Prostate gland (tissue), 2 donors: ENCODE results near the gene KANK2. TPM values are rescaled to one million over a fixed set of nuclear protein-coding genes. Genes with fewer than 3 reads are reported as not detected.

ENCODE experiments used
- DNase-seq: peaks from one replicate; pipeline ENCODE4 v3.0.0-alpha.2; 2019; ENCODE audit warnings: low spot score
- H3K27ac ChIP-seq, 2 donors: fragments of 200-600 bp; sonication (generic); 2 replicates each; pipeline ENCODE4 v1.5.1; 2017 to 2019
- H3K27me3 ChIP-seq: fragments of 200-600 bp; sonication (generic); replicated peaks from 2 replicates; pipeline ENCODE4 v1.5.1; 2019; ENCODE audit not compliant: insufficient read depth
- H3K36me3 ChIP-seq, 2 donors: fragments of 200-600 bp; sonication (generic); 1 replicate in 1 of 2; 2 replicates in 1 of 2; pipeline versions ENCODE4 v1.5.1 to v1.8.1; 2017 to 2019
- H3K4me1 ChIP-seq: fragments of 200-600 bp; sonication (generic); replicated peaks from 2 replicates; pipeline ENCODE4 v1.5.1; 2019
- H3K4me3 ChIP-seq, 2 donors: fragments of 200-600 bp; sonication (generic); 2 replicates each; pipeline ENCODE4 v1.5.1; 2017 to 2019
- H3K9me3 ChIP-seq: fragments of 200-600 bp; sonication (generic); 2 replicates; pipeline ENCODE4 v1.5.1; 2017
- POLR2A ChIP-seq: fragments of 450-650 bp; IDR thresholded peaks from one replicate; pipeline ENCODE4 v1.6.1; 2016; ENCODE audit warnings: antibody characterized with exemption, mild to moderate bottlenecking
- POLR2AphosphoS5 ChIP-seq: sonication (generic); formaldehyde crosslinking; IDR thresholded peaks from one replicate; pipeline ENCODE4 v1.6.1; 2017; ENCODE audit warnings: antibody characterized with exemption
- WGBS: methylation state at CpG from one replicate; pipeline ENCODE4 v1.1.5; 2018; 5-methylcytosine and 5-hydroxymethylcytosine counted together
- intact Hi-C: fragments of 100-400 bp; cut with DNase I; formaldehyde crosslinking; loops from one replicate; pipeline ENCODE4 v1.14.2; 2022
- total RNA-seq, 2 donors: library from RNA; depleted of rRNA; stranded (reverse); fragments of >200 nt; gene quantifications; one replicate each; pipeline ENCODE4 v1.1.0, GENCODE V29; 2016
- TF ChIP-seq, protein P1 (sequence below), 4 experiments: fragments of 200-600 bp in 2 of 4; fragments of 450-650 bp in 2 of 4; sonication (generic) in 2 of 4; IDR thresholded peaks; 1 replicate in 3 of 4; 2 replicates in 1 of 4; pipeline ENCODE4 v1.5.1; 2016 to 2019; ENCODE audit warnings: antibody characterized with exemption in 4 of 4, mild to moderate bottlenecking in 2 of 4, moderate library complexity in 2 of 4

Gene KANK2
- total RNA-seq, 2 donors from 2014 or later: 150 to 370 TPM

DNA sequence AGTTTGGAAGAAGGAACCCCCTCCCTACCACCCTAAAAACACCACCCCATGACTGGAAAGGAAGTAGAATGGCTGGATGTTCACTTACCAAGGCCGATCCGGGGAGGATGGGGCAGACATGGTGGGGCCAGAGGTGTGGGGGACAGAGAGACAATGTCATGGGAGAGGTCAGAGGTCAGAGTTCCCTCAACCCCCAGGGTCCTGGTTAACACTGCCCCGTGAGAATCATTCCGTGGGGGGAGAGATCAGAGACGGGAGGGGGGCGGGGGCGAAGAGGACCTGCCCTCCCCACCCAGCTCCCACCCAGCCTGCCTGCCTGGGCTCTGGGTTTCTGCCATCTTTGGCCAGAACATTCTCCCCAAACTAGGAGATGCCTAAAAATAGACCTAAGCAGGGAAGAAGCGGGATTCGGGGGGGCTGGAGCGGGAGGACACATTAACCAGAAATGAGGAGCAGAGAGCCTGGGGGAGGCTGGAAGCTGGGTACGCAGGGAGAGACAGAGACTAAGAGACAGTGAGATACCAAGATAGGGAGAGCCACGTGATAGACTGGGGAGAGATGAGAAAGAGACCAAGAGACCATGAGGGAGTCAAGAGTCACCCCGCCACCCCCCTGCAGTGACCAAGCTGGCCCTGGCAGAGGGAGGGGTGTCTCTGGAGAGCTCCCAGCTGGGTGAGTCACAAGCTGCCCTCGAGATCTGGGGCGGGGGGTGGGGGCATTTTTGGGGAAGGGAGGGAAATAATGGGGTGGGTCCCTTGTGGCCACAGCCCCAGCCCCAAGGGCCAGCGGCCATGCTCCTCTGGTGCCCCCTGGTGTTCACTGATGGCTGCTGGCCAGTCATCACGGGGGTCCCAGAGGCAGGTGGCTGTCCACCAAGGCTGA, 6.1 kb upstream of the KANK2 start:
- WGBS: 36% methylated on average over 13 of the region's 17 CpGs
- no peaks in the 10 kb centered on the region for H3K4me1 ChIP-seq
- H3K36me3 ChIP-seq: no peaks in the 10 kb centered on the region
- no peaks in the 10 kb centered on the region for H3K27me3 ChIP-seq
- no peak overlapping the region for H3K4me3 ChIP-seq
- intact Hi-C loops: loop anchor here (1.0 to 5.0 kb wide), 3 partner anchors 66 to 266 kb away; no protein-coding TSS in a partner anchor
- H3K27ac ChIP-seq: peak overlapping the region; percentile 74 to 85
- peak; percentile 34 for DNase-seq
- TF ChIP-seq POLR2AphosphoS5: no peak
- TF ChIP-seq, protein P1, sequence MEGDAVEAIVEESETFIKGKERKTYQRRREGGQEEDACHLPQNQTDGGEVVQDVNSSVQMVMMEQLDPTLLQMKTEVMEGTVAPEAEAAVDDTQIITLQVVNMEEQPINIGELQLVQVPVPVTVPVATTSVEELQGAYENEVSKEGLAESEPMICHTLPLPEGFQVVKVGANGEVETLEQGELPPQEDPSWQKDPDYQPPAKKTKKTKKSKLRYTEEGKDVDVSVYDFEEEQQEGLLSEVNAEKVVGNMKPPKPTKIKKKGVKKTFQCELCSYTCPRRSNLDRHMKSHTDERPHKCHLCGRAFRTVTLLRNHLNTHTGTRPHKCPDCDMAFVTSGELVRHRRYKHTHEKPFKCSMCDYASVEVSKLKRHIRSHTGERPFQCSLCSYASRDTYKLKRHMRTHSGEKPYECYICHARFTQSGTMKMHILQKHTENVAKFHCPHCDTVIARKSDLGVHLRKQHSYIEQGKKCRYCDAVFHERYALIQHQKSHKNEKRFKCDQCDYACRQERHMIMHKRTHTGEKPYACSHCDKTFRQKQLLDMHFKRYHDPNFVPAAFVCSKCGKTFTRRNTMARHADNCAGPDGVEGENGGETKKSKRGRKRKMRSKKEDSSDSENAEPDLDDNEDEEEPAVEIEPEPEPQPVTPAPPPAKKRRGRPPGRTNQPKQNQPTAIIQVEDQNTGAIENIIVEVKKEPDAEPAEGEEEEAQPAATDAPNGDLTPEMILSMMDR (IDR thresholded peaks at IDR 0.05): peak; percentile 79 to 94 (median 82)
- no peak for TF ChIP-seq POLR2A
- H3K9me3 ChIP-seq: no peaks in the 10 kb centered on the region

DNA sequence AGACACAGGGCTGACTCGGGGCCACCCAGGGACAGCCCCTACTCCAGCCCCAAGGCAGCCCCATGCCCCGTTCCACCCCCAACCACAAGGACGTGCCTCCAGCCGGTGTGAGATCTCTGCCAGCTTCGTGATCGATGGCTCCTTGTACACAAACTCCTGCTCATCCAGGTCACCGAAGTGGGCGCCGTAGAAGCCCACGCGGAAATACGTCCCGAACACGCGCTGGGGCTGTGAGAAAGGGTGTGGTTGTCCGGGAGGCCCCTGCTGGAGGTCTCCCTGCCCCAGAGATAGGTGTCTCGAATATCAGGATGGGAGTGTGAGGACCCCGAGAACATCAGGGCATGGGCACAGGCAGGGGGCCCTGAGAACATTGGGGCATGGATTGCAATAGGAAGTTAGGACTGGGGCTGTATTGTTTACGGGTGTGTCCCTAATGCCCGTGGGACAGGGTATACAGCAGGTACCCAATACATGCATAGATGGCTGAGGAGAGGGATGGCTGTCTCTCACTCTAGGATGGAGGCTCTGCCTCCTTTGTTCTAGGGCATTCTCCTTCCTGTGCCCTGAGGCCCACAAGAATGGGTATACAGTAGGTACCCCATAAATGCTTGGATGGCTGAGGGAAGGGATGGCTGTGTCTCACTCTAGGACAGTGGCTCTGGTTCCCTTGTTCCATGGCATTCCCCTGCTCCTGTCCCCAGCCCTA, 5.3 kb upstream of the KANK2 start:
- Histone ChIP-seq H3K27me3 (no peaks in the 10 kb centered on the region), H3K9me3 (no peaks in the 10 kb centered on the region), H3K36me3 (no peaks in the 10 kb centered on the region), H3K4me1 (no peaks in the 10 kb centered on the region), H3K27ac (peak overlapping the region; percentile 74 to 85), H3K4me3 (no peak overlapping the region)
- WGBS: 68% methylated on average over 20 of the region's 20 CpGs
- no peak for DNase-seq
- TF ChIP-seq, protein P1 (IDR thresholded peaks at IDR 0.05): no peak
- TF ChIP-seq POLR2AphosphoS5: no peak
- no peak for TF ChIP-seq POLR2A
- intact Hi-C loops: loop anchor here (5.0 kb wide), 1 partner anchor 265 kb away; no protein-coding TSS in a partner anchor

DNA sequence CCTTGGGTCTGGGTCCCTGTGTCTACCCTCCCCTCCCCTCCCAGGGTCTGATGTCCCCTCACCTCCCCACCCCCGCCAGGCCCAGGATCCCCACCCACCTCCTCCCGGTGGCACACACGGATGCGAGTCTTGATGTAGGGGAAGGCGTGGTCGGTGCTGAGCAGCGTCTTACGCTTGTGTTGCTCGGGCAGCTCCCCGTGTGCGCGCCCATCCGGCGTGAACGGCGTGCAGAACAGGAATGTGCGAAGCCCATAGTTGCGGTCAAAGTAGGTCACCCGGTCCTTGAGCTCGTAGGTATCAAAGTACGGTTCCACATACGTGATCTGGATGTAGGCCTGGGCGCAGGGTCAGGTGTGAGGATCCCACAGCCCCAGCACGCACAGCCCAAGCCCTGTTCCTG, 4.4 kb upstream of the KANK2 start:
- Histone ChIP-seq H3K4me1 (no peaks in the 10 kb centered on the region), H3K9me3 (no peaks in the 10 kb centered on the region), H3K27ac (peak overlapping the region in 1 of 2 donors; percentile 85), H3K27me3 (no peaks in the 10 kb centered on the region), H3K36me3 (no peaks in the 10 kb centered on the region), H3K4me3 (no peak overlapping the region)
- TF ChIP-seq, protein P1 (IDR thresholded peaks at IDR 0.05): no peak
- TF ChIP-seq POLR2A: no peak
- no peak for TF ChIP-seq POLR2AphosphoS5
- intact Hi-C loops: loop anchor here (5.0 kb wide), 1 partner anchor 264 kb away; no protein-coding TSS in a partner anchor
- WGBS: 88% methylated on average over 24 of the region's 24 CpGs
- no peak for DNase-seq

DNA sequence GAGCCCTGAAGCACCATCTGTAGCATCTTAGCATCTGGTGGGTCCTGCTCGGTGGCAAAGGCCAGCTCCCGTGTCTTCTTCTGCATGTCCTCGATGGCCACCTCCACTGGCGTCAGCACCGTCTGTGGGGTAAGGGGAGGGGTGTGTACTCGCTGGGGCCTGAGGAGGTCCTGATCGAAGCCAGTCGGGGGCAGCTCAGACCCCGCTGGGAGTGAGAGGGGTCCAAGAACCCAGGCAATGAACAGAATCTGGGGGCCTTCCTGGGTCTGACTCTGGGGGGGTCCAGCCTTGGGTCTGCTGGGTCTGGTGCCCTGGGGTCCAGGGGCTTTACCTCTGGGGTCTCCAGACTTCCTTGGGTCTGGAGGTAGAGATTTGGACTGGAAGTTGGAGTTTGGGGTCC, 3.6 kb upstream of the KANK2 start:
- Histone ChIP-seq H3K9me3 (no peaks in the 10 kb centered on the region), H3K27ac (no peak overlapping the region), H3K4me1 (no peaks in the 10 kb centered on the region), H3K36me3 (no peaks in the 10 kb centered on the region), H3K4me3 (no peak overlapping the region), H3K27me3 (no peaks in the 10 kb centered on the region)
- DNase-seq: no peak
- TF ChIP-seq POLR2AphosphoS5 (no peak), POLR2A (no peak)
- TF ChIP-seq, protein P1 (IDR thresholded peaks at IDR 0.05): no peak
- 78% methylated on average over 9 of the region's 9 CpGs for WGBS
- intact Hi-C loops: loop anchor here (5.0 kb wide), 1 partner anchor 264 kb away; no protein-coding TSS in a partner anchor
